SK-N-SH (cell line): ENCODE data around the gene AGO3. TPM values are rescaled to one million over a fixed set of nuclear protein-coding genes. Genes with fewer than 3 reads are reported as not detected.
A peak's percentile ranks its signal among the peaks of the same experiment; 100 is the strongest.

ENCODE experiments used
- CTCF ChIA-PET: fragments of 300-600, 350-600 bp; formaldehyde crosslinking; extraction: SDS; loops from one replicate; lab custom pipeline; 2021; lab: Yijun Ruan, JAX
- POLR2A ChIA-PET: fragments of 350-600 bp; sonication (Branson Sonifier 250); formaldehyde crosslinking; extraction: SDS; loops from one replicate; lab custom pipeline; 2020; ENCODE audit warnings: antibody characterized with exemption, inconsistent platforms; lab: Yijun Ruan, JAX
- DNase-seq: peaks from one replicate; pipeline ENCODE4 v3.0.0; 2012
- H2AFZ ChIP-seq: fragments of 200-600 bp; sonication (generic); 2 replicates; pipeline ENCODE4 v1.8.1; 2016; ENCODE audit warnings: antibody characterized with exemption, mild to moderate bottlenecking, low read depth
- H3F3A ChIP-seq: fragments of 200-600 bp; sonication (generic); replicated peaks from 2 replicates; pipeline ENCODE3; 2016; ENCODE audit warnings: antibody characterized with exemption, mild to moderate bottlenecking; ENCODE audit not compliant: insufficient read depth
- H3K27ac ChIP-seq, 2 experiments: fragments of 200-500 bp in 1 of 2; fragments of 200-600 bp in 1 of 2; sonication (Bioruptor generic) in 1 of 2; sonication (generic), shearing (Covaris generic) in 1 of 2; 2 replicates each; pipeline versions ENCODE4 v1.5.1 to v1.6.1; 2014 to 2016; ENCODE audit warnings: low read depth in 2 of 2, inconsistent platforms in 1 of 2, low read length in 1 of 2, mild to moderate bottlenecking in 1 of 2, mixed read lengths in 1 of 2
- H3K27me3 ChIP-seq: fragments of 200-600 bp; sonication (generic), shearing (Covaris generic); 2 replicates; pipeline ENCODE4 v1.6.1; 2016; ENCODE audit warnings: mixed run types; ENCODE audit not compliant: insufficient read depth
- H3K36me3 ChIP-seq, 2 experiments: fragments of 200-500 bp in 1 of 2; fragments of 200-600 bp in 1 of 2; sonication (Bioruptor generic) in 1 of 2; sonication (generic) in 1 of 2; replicated peaks in 1 of 2; 2 replicates each; pipeline versions ENCODE3 to v1.5.1; 2014 to 2016; ENCODE audit warnings: low read length in 1 of 2, mild to moderate bottlenecking in 1 of 2; ENCODE audit not compliant: insufficient read depth in 2 of 2, control insufficient read depth in 1 of 2
- H3K4me1 ChIP-seq, 2 experiments: fragments of 200-500 bp in 1 of 2; fragments of 200-600 bp in 1 of 2; sonication (Bioruptor generic) in 1 of 2; sonication (generic), shearing (Covaris generic) in 1 of 2; 2 replicates each; pipeline versions ENCODE4 v1.5.1 to v1.6.1; 2014 to 2016; ENCODE audit warnings: low read depth in 1 of 2, low read length in 1 of 2, mixed run types in 1 of 2; ENCODE audit not compliant: insufficient read depth in 2 of 2, control insufficient read depth in 1 of 2
- H3K4me2 ChIP-seq: fragments of 200-600 bp; sonication (generic), shearing (Covaris generic); 2 replicates; pipeline ENCODE4 v1.6.1; 2017; ENCODE audit warnings: mixed run types
- H3K4me3 ChIP-seq, 2 experiments: fragments of 200-500 bp in 1 of 2; fragments of 200-600 bp in 1 of 2; sonication (Bioruptor generic) in 1 of 2; sonication (generic), shearing (Covaris generic) in 1 of 2; 2 replicates each; pipeline versions ENCODE4 v1.5.1 to v1.8.1; 2014 to 2016; ENCODE audit warnings: low read depth in 2 of 2, inconsistent platforms in 1 of 2, low read length in 1 of 2, mild to moderate bottlenecking in 1 of 2, mixed read lengths in 1 of 2, moderate library complexity in 1 of 2
- H3K79me2 ChIP-seq: fragments of 200-600 bp; sonication (generic); 2 replicates; pipeline ENCODE4 v1.8.1; 2017; ENCODE audit warnings: mild to moderate bottlenecking; ENCODE audit not compliant: insufficient read depth
- H3K9ac ChIP-seq: fragments of 200-600 bp; sonication (generic); 2 replicates; pipeline ENCODE4 v1.6.1; 2017; ENCODE audit warnings: mixed run types
- H3K9me2 ChIP-seq: fragments of 200-600 bp; sonication (generic); 2 replicates; pipeline ENCODE4 v1.6.1; 2017; ENCODE audit warnings: mixed run types
- H3K9me3 ChIP-seq: fragments of 200-600 bp; sonication (generic); 2 replicates; pipeline ENCODE4 v1.6.1; 2017; ENCODE audit warnings: mixed run types, mild to moderate bottlenecking, moderate library complexity
- H4K20me1 ChIP-seq: fragments of 200-600 bp; sonication (generic); 2 replicates; pipeline ENCODE4 v1.6.1; 2017; ENCODE audit warnings: mild to moderate bottlenecking, mixed run types; ENCODE audit not compliant: insufficient read depth
- ELF1 ChIP-seq: IDR thresholded peaks from 2 replicates; pipeline ENCODE4 v1.4.0; 2012
- EZH2phosphoT487 ChIP-seq: fragments of 200-600 bp; sonication (generic); IDR thresholded peaks from 2 replicates; pipeline ENCODE4 v1.6.1; 2017; ENCODE audit warnings: low read depth, mixed run types, mild to moderate bottlenecking, antibody characterized with exemption, moderate library complexity, borderline replicate concordance
- FOSL2 ChIP-seq: IDR thresholded peaks from 2 replicates; pipeline ENCODE4 v1.4.0; 2012; ENCODE audit warnings: low read depth, mild to moderate bottlenecking, moderate library complexity, borderline replicate concordance
- FOXJ3 ChIP-seq: sonication (generic); formaldehyde crosslinking; IDR thresholded peaks from 2 replicates; pipeline ENCODE4 v1.5.1; 2020; ENCODE audit warnings: mild to moderate bottlenecking, missing genetic modification reagents
- FOXM1 ChIP-seq: IDR thresholded peaks from 2 replicates; pipeline ENCODE4 v1.4.0; 2012; ENCODE audit warnings: low read depth, mild to moderate bottlenecking
- GABPA ChIP-seq: IDR thresholded peaks from 2 replicates; pipeline ENCODE4 v1.4.0; 2012; ENCODE audit warnings: low read depth, mild to moderate bottlenecking
- GATA2 ChIP-seq: sonication (generic); formaldehyde crosslinking; IDR thresholded peaks from 2 replicates; pipeline ENCODE4 v1.5.0; 2020; ENCODE audit warnings: mild to moderate bottlenecking, missing genetic modification reagents
- IRF3 ChIP-seq: fragments of 150-350 bp; IDR thresholded peaks from 2 replicates; pipeline ENCODE4 v1.6.1; 2016; ENCODE audit warnings: mild to moderate bottlenecking, low read depth, low read length
- JUND ChIP-seq: IDR thresholded peaks from 2 replicates; pipeline ENCODE4 v1.4.0; 2012
- MAX ChIP-seq: IDR thresholded peaks from 2 replicates; pipeline ENCODE4 v1.4.0; 2012; ENCODE audit warnings: low read depth
- PBX3 ChIP-seq: IDR thresholded peaks from 2 replicates; pipeline ENCODE4; 2012
- POLR2AphosphoS5 ChIP-seq: IDR thresholded peaks from 2 replicates; pipeline ENCODE4 v1.6.1; 2012; ENCODE audit warnings: low read depth, low read length
- RCOR1 ChIP-seq: fragments of 150-350 bp; IDR thresholded peaks from 2 replicates; pipeline ENCODE4 v1.6.1; 2017; ENCODE audit warnings: antibody characterized with exemption, low read length
- RFX5 ChIP-seq: IDR thresholded peaks from 2 replicates; pipeline ENCODE4 v1.6.1; 2012; ENCODE audit warnings: mild to moderate bottlenecking, improper control_type of control experiment, low read length
- RXRA ChIP-seq: IDR thresholded peaks from 2 replicates; pipeline ENCODE4 v1.4.0; 2012; ENCODE audit warnings: low read depth, mild to moderate bottlenecking, borderline replicate concordance
- SIN3A ChIP-seq: IDR thresholded peaks from 2 replicates; pipeline ENCODE4 v1.6.1; 2012; ENCODE audit warnings: low read depth, mild to moderate bottlenecking, low read length, moderate library complexity, borderline replicate concordance
- SMC3 ChIP-seq: IDR thresholded peaks from 2 replicates; pipeline ENCODE4 v1.6.1; 2012; ENCODE audit warnings: low read depth, low read length, improper control_type of control experiment
- TAF1 ChIP-seq: IDR thresholded peaks from 2 replicates; pipeline ENCODE4 v1.6.1; 2012; ENCODE audit warnings: low read depth, mild to moderate bottlenecking, low read length, moderate library complexity, borderline replicate concordance
- TCF12 ChIP-seq: IDR thresholded peaks from 2 replicates; pipeline ENCODE4 v1.4.0; 2012
- USF1 ChIP-seq: IDR thresholded peaks from 2 replicates; pipeline ENCODE4 v1.4.0; 2012; ENCODE audit warnings: low read depth, borderline replicate concordance
- USF2 ChIP-seq: fragments of 150-350 bp; IDR thresholded peaks from 2 replicates; pipeline ENCODE4 v1.6.1; 2017; ENCODE audit warnings: antibody characterized with exemption, low read length, low read depth, borderline replicate concordance
- WGBS: methylation state at CpG from one replicate; pipeline ENCODE4 v1.1.6; 2017; ENCODE audit warnings: low lambda C conversion rate; 5-methylcytosine and 5-hydroxymethylcytosine counted together
- polyA plus RNA-seq, 3 experiments: library from polyadenylated mRNA; depleted of rRNA; stranded (reverse); fragments of >200 nt; gene quantifications; 2 replicates each; pipeline ENCODE4 v1.2.3, GENCODE V29; 2012

Gene AGO3
- polyA plus RNA-seq, 1 of the 3 experiments (the other 2 are of a cell fraction) = 6.7 TPM

- TF ChIP-seq IRF3 = no peak
- TF ChIP-seq USF2 = no peak
- TF ChIP-seq RCOR1 = no peak
- TF ChIP-seq, all 33 proteins: peak for 0
Measured at GRCh38 chr1:35893051-35893879, 37.6 kb upstream of the AGO3 start (continued).

- no peaks in the 10 kb centered on the region for H3F3A ChIP-seq
- no peaks in the 10 kb centered on the region for H3K9me3 ChIP-seq
- no peaks in the 10 kb centered on the region for H3K9me2 ChIP-seq
- H3K27ac ChIP-seq = no peak overlapping the region
- POLR2A ChIA-PET = no interaction called here
- no peak for DNase-seq
- H3K79me2 ChIP-seq = peaks cover 5% of the 10 kb centered on the region; the same call in 1 of the 2 replicates
- H3K9ac ChIP-seq = no peak overlapping the region
- H2AFZ ChIP-seq = no peak overlapping the region
- H4K20me1 ChIP-seq = no peaks in the 10 kb centered on the region
- CTCF ChIA-PET = interaction anchor here (2.6 kb wide), 1 partner anchor 11 kb away, joined by 7 read pairs; the partner anchor contains the start of gene AGO1
- H3K4me2 ChIP-seq = no peak overlapping the region
- peaks cover 27 to 64% of the 10 kb centered on the region in 2 experiments for H3K36me3 ChIP-seq
- H3K27me3 ChIP-seq = no peaks in the 10 kb centered on the region
- no CpG with 5 or more reads among the region's 6 CpGs for WGBS
- no peaks in the 10 kb centered on the region for H3K4me1 ChIP-seq
- H3K4me3 ChIP-seq = no peak overlapping the region
- TF ChIP-seq TCF12 (peak; percentile 18; the same call in 1 of the 2 replicates), JUND (no peak), FOSL2 (peak; percentile 25; the same call in 1 of the 2 replicates), MAX (no peak), GATA2 (no peak), FOXJ3 (CRISPR knock-in tag) (no peak)
Measured at GRCh38 chr1:35894183-35894582, 36.7 kb upstream of the AGO3 start.

GRCh38 chr1:35894656-35895055 is 36.2 kb upstream of the AGO3 start:
- Histone ChIP-seq H3K36me3 (peaks cover 32 to 69% of the 10 kb centered on the region in 2 experiments), H3K4me2 (no peak overlapping the region), H3K9me2 (no peaks in the 10 kb centered on the region), H3K9me3 (no peaks in the 10 kb centered on the region), H3K27me3 (no peaks in the 10 kb centered on the region), H3K79me2 (peaks cover 5% of the 10 kb centered on the region; the same call in 1 of the 2 replicates), H3F3A (no peaks in the 10 kb centered on the region), H3K9ac (no peak overlapping the region), H2AFZ (no peak overlapping the region), H3K4me1 (no peaks in the 10 kb centered on the region), H3K4me3 (no peak overlapping the region), H4K20me1 (no peaks in the 10 kb centered on the region), H3K27ac (no peak overlapping the region)
- DNase-seq = no peak
- WGBS = 100% methylated on average over 1 of the region's 1 CpG
- CTCF ChIA-PET = interaction anchor here (1.1 to 1.4 kb wide), 2 partner anchors 10 to 11 kb away, joined by 3 read pairs; partner anchors contain the start of gene AGO1
- POLR2A ChIA-PET = no interaction called here
- no peak for TF ChIP-seq SIN3A
- no peak for TF ChIP-seq RCOR1
- TF ChIP-seq GABPA = no peak
- TF ChIP-seq MAX = no peak
- no peak for TF ChIP-seq RXRA
- no peak for TF ChIP-seq FOSL2
- TF ChIP-seq PBX3 = no peak
- TF ChIP-seq FOXJ3 (CRISPR knock-in tag) = no peak
- no peak for TF ChIP-seq TAF1
- no peak for TF ChIP-seq ELF1
- no peak for TF ChIP-seq RFX5
- TF ChIP-seq POLR2AphosphoS5 = no peak
- TF ChIP-seq USF1 = no peak
- no peak for TF ChIP-seq SMC3
- no peak for TF ChIP-seq EZH2phosphoT487
- TF ChIP-seq FOXM1 = no peak
